H4 (cell line): ENCODE measurements around the gene AHNAK2. TPM values are rescaled to one million over a fixed set of nuclear protein-coding genes. Genes with fewer than 3 reads are reported as not detected.

Source experiments
- DNase-seq: peaks from one replicate; pipeline ENCODE4 v3.0.0-alpha.2; 2015; ENCODE audit warnings: low spot score
- total RNA-seq: library from RNA; depleted of rRNA; stranded (reverse); fragments of >200 nt; shearing (Covaris generic); gene quantifications from 2 replicates; pipeline ENCODE4 v1.2.3, GENCODE V29; 2014

The AHNAK2 gene
- total RNA-seq, 1 experiment from 2014 or later: 4.4 TPM

DNA sequence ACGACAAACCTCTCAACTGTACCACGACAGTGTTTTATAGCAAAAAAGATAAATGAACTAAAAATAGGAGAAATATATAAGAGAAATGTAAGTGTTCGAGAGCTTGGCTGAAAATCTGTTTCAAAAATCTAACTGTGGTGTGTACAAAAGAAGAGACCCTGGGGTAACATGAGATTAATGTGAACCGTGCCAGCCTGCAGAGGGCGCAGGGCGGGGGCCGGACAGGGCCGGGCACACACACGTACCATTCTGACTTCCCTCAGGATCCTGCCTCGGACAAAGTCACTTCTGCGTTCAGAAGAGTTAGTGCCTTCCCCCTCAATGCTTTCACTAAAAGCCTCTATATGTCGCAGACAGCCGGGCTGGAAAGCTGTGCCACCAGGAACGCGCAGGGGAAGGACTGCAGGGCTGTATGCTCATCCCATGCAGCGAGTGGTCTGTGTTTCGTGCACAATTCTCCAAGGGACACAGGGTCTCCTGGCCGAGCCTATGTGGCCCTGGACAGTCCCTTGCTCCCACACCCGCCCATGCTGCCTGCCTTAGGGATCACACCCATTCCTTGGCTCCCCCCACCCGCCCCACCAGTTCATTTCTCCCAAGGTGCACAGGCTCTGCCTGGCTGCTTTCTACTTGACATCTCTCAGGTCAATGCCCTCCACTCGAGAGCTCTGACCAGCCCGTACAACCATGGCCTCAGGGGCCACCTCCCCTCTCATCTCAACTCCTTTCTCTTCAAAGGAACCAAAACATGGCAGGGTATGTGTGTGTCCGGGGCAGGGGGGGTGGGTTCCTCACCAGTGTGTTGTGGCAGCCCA, 34.2 kb upstream of the AHNAK2 start:
- DNase-seq: no peak

- no peak for DNase-seq
Observed at GRCh38 chr14:105011312-105011990, 33.3 kb upstream of the AHNAK2 start.

- no peak for DNase-seq
Observed at GRCh38 chr14:105010891-105011291, 32.7 kb upstream of the AHNAK2 start.

GRCh38 chr14:105010106-105010505, 31.9 kb upstream of the AHNAK2 start:
- no peak for DNase-seq

DNA sequence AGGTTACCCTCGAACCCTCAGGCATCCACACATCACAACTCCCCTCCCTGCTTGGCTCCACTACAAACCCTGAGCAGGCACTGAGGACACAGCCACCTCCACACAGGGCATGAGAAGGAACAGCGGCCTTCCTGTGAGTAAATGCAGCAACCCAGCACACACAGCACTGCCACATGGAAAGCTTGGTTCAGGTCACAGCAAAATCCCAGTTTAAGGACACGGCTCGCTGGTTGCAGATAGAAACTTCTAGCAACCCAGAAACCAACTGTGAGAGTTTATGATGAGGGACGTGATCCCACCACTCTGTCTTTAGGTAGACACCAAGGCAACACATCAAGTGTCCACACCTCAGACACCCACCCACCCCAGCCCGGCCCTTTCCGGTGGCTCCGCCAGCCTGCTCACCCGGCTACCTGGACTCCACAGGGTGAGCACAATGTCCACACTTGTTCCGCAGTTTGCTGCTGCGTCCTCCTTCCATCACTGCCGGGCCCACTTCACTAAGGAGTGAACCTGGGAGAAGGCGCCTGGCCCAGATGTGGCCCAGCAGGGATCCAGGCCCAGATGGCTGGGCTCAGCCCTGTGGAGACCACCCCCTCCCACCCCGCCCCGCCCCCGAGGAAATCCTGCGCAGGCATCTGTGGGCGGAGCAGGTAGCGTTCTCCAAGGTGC, 29.6 kb upstream of the AHNAK2 start:
- no peak for DNase-seq

GRCh38 chr14:105006831-105007592, 28.8 kb upstream of the AHNAK2 start:
- DNase-seq: no peak

DNA sequence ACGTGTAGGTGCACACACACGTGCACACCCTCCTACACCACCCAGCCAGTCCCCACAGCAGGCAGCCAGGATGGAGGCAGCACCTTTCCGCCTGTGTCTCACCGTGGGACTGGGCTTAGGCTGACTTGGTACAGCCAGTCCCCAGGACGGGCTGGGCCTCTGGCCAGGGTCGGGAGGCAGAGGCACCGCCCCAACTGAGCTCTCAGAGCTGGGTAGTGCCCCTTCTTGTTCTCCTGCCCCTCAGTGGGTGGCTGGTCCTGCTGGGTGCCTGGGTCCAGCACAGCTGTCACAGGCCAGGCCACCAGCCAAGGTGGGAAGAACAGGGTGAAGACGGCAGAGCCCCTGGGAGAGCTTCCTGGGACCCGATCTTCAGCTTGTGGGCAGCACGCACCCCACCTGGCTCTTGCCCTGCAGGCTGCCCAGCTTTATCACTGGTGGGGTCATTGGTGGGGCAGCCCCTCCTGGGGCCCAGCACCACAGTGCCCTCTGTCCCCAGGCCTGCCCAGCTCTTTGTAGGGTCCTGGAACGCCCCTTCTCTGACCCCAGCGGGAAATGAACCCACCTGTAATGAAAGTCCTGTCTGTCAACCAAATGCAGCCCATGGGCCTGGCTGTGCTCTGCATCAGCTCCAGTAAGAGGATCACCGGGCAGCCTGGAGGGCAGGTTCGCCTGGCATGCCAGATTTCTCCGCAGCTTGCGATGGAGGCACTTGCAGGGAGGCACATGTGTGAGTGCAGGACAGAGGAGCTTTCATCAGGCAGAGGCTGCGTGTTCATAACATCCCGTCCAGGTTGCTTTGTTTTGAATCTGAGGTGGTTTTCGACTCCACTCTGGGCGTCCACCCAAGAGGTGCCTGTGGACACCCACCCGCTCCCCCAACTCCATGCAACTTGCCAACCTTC, 28.0 kb upstream of the AHNAK2 start:
- DNase-seq: no peak

GRCh38 chr14:105005329-105005928, 27.3 kb upstream of the AHNAK2 start:
- DNase-seq: no peak

DNA sequence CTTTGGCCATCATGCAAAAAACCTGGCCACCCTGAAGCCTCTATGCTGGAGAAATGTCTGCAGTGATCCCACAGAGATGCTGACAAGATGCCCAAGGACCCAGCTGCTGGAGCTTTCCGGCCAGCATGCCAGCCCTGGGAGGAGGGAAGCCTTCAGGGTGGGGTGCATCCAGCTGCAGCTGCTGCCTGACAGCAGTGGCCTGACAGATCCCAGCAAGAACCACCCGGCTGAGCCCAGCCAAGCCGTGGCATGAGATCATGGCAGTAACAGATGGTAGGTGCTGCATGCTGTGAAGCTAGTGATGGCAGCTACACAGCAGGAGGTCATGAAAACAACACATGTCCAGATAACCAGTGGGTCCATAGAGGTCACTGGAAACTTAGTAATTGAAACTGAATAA, 21.2 kb upstream of the AHNAK2 start:
- DNase-seq: no peak

DNA sequence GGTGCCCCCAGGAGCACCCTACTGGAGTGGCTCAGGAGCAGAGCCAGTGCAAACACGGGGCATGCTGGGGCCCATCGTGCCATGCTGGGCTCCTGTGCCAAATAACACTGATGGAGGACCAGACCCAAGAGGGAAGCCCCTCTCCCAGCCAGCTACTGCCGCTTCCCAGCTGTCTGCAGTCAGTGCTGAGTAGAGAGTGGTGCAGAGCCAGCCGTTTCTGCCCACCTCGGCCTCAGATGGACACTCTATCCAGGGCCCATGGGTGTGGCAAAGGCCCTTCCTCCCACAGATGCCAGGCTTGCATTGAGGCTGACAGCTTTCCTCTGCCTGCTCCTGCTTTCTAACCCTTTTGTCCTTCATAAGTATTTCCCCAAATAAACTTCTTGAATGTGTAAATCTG, 20.6 kb upstream of the AHNAK2 start:
- DNase-seq: no peak

GRCh38 chr14:104996483-104996882, 18.3 kb upstream of the AHNAK2 start:
- DNase-seq: no peak

GRCh38 chr14:104996032-104996431, 17.9 kb upstream of the AHNAK2 start:
- DNase-seq: no peak

- DNase-seq: no peak
Observed at GRCh38 chr14:104994978-104995377, 16.8 kb upstream of the AHNAK2 start.

DNA sequence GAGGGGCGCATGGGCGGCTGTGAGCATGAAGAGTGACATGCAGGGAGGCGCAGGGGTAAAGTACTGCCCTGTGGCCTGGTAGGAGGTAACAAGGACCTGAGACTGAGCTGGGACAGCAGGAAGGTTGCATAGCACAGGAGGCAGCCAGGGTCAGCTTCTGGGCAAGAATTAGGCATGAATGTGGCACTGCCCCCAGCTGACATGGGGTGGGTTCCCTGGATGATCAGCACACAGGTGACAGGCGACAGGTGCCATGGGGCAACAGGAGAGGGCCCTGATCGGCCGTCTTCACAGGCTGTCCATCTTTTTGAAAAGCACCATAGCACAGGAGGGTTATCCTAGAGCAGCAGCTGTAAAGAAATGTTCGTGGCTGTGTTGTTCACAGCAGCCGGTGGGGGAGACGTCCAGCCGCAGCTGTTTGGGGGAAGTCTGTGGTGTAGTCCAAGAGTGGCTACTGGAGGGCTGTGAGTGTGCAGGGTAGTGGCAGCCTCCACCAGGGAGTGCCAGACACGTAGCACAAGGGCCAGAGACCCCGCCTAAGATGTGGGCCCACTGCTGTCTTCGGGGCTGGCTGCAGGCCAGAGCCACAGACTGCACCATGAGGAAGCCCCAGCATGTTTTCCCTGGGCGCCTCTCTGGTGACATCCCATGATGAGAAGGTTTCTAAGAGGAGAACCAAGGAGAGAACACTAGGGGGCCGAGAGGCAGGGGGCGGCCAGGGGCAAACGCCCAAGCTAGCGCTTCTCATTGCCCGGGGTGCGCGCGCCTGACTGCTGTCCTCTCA, 15.8 kb upstream of the AHNAK2 start:
- no peak for DNase-seq

- DNase-seq: no peak
Observed at GRCh38 chr14:104993306-104993705, 15.1 kb upstream of the AHNAK2 start.

- no peak for DNase-seq
Observed at GRCh38 chr14:104992501-104992900, 14.3 kb upstream of the AHNAK2 start.

DNA sequence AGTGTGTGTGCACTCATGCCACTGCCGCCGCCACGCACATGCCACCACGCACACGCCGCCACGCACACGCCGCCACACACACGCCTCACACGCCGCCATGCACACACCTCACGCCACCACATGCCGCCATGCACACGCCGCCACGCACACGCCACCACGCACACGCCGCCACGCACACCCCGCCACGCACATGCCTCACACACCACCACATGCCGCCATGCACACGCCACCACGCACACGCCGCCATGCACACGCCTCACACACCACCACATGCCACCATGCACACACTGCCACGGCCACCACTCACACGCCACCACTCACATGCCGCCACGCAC, 13.7 kb upstream of the AHNAK2 start:
- no peak for DNase-seq

- no peak for DNase-seq
Observed at GRCh38 chr14:104989951-104990303, 11.8 kb upstream of the AHNAK2 start.

- no peak for DNase-seq
Observed at GRCh38 chr14:104989236-104989950, 11.2 kb upstream of the AHNAK2 start.
